Adrenal gland (tissue), 5 donors: ENCODE measurements around the gene PLEKHA5.
A peak's percentile ranks its signal among the peaks of the same experiment; 100 is the strongest.

Source experiments
- POLR2A ChIP-seq, 2 donors: fragments of 450-650 bp; IDR thresholded peaks; one replicate each; pipeline ENCODE4 v1.6.1; 2017; ENCODE audit warnings: antibody characterized with exemption in 2 of 2, mild to moderate bottlenecking in 2 of 2, moderate library complexity in 1 of 2
- TF ChIP-seq, protein P1 (sequence below), 6 experiments: fragments of 450-650 bp in 4 of 6; fragments of 200-600 bp in 2 of 6; sonication (generic) in 1 of 6; IDR thresholded peaks; 1 replicate in 5 of 6; 2 replicates in 1 of 6; pipeline versions ENCODE4 v1.5.1 to v1.8.0; 2016 to 2021; ENCODE audit warnings: antibody characterized with exemption in 6 of 6, mild to moderate bottlenecking in 2 of 6, moderate library complexity in 1 of 6
- donor health status: DM: no; HTN: no; CAD: no.

DNA sequence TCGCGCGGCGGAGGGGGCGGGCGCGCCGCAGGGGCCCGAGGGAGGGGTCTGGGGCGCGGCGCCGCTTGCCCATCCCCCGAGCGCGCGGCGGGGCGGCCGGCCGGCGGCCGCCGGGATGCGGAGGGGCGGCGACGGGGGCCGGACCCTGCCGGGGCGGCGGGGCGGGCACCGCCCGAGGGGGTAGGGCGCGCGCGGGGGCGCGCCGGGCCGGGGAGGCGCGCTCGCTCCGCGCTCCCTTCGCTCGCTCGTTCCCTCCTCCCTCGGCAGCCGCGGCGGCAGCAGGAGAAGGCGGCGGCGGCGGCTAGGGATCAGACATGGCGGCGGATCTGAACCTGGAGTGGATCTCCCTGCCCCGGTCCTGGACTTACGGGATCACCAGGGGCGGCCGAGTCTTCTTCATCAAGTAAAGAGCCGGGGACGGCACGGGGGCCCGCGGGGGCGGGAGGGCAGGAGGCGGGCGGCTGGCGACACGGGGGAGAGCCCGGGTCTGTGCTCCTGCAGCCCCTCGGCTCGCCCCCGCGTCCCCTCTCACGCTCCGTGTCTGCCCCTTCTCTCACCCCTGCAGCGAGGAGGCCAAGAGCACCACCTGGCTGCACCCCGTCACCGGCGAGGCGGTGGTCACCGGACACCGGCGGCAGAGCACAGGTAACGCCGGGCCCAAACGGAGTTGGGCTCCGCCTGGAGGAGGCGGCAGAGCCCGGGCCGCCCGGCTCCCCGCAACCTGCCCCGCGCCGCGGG is at the start of gene PLEKHA5:
- peak in 1 of 2 donors; percentile 77 for TF ChIP-seq POLR2A (IDR thresholded peaks at IDR 0.05)
- TF ChIP-seq, protein P1, sequence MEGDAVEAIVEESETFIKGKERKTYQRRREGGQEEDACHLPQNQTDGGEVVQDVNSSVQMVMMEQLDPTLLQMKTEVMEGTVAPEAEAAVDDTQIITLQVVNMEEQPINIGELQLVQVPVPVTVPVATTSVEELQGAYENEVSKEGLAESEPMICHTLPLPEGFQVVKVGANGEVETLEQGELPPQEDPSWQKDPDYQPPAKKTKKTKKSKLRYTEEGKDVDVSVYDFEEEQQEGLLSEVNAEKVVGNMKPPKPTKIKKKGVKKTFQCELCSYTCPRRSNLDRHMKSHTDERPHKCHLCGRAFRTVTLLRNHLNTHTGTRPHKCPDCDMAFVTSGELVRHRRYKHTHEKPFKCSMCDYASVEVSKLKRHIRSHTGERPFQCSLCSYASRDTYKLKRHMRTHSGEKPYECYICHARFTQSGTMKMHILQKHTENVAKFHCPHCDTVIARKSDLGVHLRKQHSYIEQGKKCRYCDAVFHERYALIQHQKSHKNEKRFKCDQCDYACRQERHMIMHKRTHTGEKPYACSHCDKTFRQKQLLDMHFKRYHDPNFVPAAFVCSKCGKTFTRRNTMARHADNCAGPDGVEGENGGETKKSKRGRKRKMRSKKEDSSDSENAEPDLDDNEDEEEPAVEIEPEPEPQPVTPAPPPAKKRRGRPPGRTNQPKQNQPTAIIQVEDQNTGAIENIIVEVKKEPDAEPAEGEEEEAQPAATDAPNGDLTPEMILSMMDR (IDR thresholded peaks at IDR 0.05) = peak in 2 of 6 experiments; percentile 18 to 28
